SKM-1 treated with dmso at 0.1 percent for 144 hours (cell line): Measurements from ENCODE around the gene MLPH.
A peak's percentile ranks its signal among the peaks of the same experiment; 100 is the strongest.
"Not testable (repeated sequence)": the region's sequence is repeated elsewhere in the genome, so short reads cannot be mapped to it uniquely, and the experiment has no call there.

Experiments used
- DNase-seq: peaks from one replicate; lab custom pipeline; 2025; ENCODE audit not compliant: unreplicated experiment; lab: John Stamatoyannopoulos, UW

Gene MLPH

GRCh38 chr2:237577956-237578870 is 91.2 kb downstream of the MLPH start:
- DNase-seq = no peak

GRCh38 chr2:237581326-237581725 is 94.3 kb downstream of the MLPH start:
- DNase-seq = no peak

DNA sequence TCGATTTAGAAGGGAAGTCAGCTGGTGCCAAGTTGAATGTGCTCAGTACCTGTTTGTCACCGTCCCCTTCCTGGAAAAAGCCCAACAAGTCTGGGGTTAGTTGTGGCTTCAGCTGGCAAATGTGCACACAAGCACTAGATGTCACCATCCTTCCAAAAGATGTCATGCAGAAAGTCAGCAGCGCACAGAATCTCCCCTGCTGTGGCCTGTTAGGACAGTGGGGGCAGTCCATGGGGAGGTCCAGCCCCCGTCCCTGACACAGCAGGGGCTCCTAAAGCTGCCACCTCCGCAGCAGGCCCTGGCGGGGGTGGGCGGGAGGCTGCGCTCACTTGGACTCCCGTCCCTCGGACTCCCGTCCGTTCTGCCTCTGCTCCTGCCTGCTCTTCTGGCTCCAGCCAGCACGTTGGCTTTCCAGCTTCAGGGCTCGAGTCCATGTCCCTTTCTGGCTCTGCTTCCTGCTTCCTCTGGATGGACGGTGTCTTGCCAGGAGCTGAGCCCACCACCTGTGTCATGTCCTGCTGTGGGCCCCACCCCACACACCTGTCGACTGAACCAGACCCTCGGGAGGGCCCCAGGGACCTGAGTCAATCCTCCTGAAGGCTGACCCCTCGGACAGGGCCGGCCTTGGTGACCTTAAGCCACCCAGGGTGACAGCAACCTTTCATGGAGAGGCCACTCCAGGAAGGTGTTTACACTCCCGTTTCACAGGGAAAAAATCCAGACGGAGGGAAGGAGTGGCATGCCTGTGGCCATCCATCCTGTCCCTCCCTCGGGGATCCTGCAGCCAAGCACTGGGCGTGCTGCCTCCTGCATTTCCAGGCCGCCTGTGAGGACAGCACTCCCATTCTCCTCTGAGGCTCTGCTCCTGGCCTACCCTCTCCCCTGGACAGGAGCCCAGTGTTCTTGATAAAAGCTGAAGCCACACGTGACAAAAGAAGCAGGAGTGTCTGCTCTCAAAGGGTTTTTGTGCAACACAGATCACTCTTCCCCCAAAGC is 95.0 kb downstream of the MLPH start:
- no peak for DNase-seq

DNA sequence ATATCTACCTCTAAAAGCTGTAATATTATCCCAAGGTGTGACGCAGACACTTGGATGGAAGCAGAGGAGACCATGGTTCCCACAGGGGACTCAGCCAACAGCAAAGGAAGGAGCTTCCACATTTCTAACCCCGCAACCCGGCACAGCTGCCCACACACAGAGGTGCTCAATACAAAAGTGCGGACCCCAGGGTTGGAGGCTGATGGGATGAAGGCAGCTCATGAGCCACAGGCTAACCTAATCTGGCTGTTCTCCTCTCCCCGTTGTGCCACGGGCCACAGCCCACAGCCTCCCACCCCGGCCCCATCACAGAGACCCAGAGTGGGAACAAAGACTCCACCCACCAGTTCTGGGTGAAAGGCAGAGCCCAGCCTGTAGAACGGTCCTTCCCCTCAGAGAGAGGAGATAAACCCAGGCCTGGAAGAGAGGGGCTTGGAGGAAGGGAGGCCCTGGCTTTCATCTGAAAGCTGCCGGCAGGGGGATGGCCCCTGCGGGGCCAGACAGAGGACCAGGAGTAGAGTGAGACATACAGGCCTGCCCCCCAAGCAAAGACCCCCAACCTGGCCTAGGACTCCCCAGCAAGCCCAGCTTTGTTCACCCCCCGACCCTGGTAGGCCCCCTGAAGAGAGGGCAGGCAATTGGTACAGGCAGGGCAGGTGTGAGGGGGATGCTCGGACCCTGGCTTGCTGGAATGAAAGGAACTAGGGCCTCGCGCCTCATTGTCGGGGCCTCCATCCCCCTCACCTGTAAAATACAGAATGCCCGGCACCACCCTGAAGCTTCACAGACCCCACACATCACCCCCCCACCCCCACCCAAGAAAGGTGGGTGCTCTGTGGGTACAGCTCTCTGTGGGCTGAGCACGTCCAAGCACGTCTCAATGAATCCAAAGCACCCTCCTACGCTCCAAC is 96.6 kb downstream of the MLPH start:
- DNase-seq = no peak

GRCh38 chr2:237585590-237586221 is 98.7 kb downstream of the MLPH start:
- DNase-seq = no peak

DNA sequence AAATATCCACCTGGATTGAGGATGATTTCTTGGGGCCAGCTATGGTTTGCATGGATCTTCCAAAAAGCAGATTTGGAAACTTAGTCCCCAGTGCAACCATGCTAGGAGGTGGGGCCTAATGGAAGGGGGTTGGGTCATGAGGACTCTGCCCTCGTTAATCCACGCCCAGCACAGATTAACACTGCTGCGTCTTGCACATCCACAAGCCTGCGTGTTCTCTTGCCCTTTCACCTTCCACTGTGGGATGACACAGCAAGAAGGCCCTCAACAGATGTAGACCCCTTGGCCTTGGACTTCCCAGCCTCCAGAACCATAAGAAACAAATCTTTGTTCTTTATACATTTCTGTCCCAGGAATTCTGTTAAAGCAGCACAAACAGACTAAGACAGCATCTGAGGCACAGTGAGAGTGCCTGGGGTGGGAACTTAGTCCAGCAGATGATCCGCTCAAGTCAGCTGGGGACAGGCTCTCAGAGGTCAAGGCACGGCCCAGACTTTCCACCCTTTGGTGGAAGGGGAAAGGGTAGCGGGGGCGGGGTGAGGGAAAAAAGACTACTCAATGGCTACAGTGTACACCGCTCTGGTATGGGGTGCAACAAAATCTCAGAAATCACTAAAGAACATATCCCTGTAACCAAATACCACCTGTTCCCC is 101.1 kb downstream of the MLPH start:
- no peak for DNase-seq

GRCh38 chr2:237590272-237591140 is 103.5 kb downstream of the MLPH start, which contains the start of gene RAB17:
RAB17 (minus strand) TSS chr2:237590734; CDS start chr2:237586154, 4,580 bp downstream.
- DNase-seq = no peak

GRCh38 chr2:237591141-237591881 is 104.3 kb downstream of the MLPH start:
- peak; percentile 32 for DNase-seq

- DNase-seq = no peak
Measured at GRCh38 chr2:237592425-237592980, 105.5 kb downstream of the MLPH start.

DNA sequence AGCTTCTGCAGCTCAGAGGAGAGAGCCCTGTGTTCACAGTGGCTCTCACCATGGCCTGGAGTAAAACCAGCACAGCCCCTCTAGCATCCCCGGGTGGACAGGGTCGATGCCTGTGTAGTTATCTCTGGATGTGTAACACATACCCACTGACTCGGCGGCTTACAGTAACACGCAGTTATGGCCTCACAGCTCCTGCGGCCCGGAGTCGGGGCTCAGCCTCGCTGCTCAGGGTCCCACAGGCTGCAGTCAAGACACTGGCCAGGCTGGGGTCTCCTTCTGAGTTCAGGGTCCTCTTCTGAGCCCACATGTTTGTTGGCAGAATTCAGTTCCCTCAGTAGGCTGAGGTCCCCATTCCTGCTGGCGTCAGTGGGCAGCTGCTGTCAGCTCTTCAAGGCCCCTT is 106.0 kb downstream of the MLPH start:
- no peak for DNase-seq

- DNase-seq = no peak
Measured at GRCh38 chr2:237593596-237594320, 106.7 kb downstream of the MLPH start.

- no peak for DNase-seq
Measured at GRCh38 chr2:237594514-237594871, 107.4 kb downstream of the MLPH start.

GRCh38 chr2:237595829-237596519 is 108.9 kb downstream of the MLPH start:
- DNase-seq = not testable (repeated sequence)

- no peak for DNase-seq
Measured at GRCh38 chr2:237596520-237597195, 109.6 kb downstream of the MLPH start.

- no peak for DNase-seq
Measured at GRCh38 chr2:237597196-237598145, 110.4 kb downstream of the MLPH start.
